Suprapubic skin (tissue), 4 donors: Measurements from ENCODE around the gene FOXD4.
"Not testable (repeated sequence)": the region's sequence is repeated elsewhere in the genome, so short reads cannot be mapped to it uniquely, and the experiment has no call there.

Experiments used
- POLR2A ChIP-seq, 2 donors: fragments of 450-650 bp; IDR thresholded peaks; one replicate each; pipeline ENCODE4 v1.6.1; 2017; ENCODE audit warnings: antibody characterized with exemption in 2 of 2, mild to moderate bottlenecking in 2 of 2, moderate library complexity in 2 of 2
- POLR2AphosphoS5 ChIP-seq, 3 donors: sonication (generic); formaldehyde crosslinking; IDR thresholded peaks; one replicate each; pipeline ENCODE4 v1.6.1; 2017; ENCODE audit warnings: antibody characterized with exemption in 3 of 3
- TF ChIP-seq, protein P1 (sequence below), 2 donors: fragments of 200-600 bp in 1 of 2; fragments of 450-650 bp in 1 of 2; sonication (generic) in 1 of 2; IDR thresholded peaks; one replicate each; pipeline ENCODE4 v1.5.1; 2016 to 2019; ENCODE audit warnings: antibody characterized with exemption in 2 of 2, mild to moderate bottlenecking in 1 of 2, moderate library complexity in 1 of 2

DNA sequence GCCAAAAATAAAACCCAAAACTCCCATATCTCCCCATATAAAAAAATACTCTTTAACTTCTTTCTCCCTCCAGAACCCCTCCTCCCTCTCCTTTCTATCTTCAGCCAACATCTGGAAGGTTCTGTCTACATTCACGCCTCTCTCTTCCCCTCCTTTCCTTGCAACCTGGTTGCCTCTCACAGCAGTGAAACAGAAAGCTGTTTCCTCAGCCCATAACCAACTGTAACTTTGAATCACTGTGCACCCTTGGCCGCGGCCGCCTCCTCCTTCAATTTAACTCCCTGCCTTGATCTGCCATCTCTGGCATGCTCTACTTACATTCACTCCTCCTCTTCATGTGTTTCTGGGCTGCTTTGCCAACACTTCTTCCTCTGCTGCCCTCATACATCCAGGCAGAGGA is 23.2 kb downstream of the FOXD4 start:
- TF ChIP-seq, protein P1, sequence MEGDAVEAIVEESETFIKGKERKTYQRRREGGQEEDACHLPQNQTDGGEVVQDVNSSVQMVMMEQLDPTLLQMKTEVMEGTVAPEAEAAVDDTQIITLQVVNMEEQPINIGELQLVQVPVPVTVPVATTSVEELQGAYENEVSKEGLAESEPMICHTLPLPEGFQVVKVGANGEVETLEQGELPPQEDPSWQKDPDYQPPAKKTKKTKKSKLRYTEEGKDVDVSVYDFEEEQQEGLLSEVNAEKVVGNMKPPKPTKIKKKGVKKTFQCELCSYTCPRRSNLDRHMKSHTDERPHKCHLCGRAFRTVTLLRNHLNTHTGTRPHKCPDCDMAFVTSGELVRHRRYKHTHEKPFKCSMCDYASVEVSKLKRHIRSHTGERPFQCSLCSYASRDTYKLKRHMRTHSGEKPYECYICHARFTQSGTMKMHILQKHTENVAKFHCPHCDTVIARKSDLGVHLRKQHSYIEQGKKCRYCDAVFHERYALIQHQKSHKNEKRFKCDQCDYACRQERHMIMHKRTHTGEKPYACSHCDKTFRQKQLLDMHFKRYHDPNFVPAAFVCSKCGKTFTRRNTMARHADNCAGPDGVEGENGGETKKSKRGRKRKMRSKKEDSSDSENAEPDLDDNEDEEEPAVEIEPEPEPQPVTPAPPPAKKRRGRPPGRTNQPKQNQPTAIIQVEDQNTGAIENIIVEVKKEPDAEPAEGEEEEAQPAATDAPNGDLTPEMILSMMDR (IDR thresholded peaks at IDR 0.05), result not testable (repeated sequence)
- not testable (repeated sequence) for TF ChIP-seq POLR2A, POLR2AphosphoS5 (IDR thresholded peaks at IDR 0.05)
